Measurements from ENCODE around the gene AFG1L.
"Not testable (repeated sequence)": the region's sequence is repeated elsewhere in the genome, so short reads cannot be mapped to it uniquely, and the experiment has no call there.

The AFG1L gene

DNA sequence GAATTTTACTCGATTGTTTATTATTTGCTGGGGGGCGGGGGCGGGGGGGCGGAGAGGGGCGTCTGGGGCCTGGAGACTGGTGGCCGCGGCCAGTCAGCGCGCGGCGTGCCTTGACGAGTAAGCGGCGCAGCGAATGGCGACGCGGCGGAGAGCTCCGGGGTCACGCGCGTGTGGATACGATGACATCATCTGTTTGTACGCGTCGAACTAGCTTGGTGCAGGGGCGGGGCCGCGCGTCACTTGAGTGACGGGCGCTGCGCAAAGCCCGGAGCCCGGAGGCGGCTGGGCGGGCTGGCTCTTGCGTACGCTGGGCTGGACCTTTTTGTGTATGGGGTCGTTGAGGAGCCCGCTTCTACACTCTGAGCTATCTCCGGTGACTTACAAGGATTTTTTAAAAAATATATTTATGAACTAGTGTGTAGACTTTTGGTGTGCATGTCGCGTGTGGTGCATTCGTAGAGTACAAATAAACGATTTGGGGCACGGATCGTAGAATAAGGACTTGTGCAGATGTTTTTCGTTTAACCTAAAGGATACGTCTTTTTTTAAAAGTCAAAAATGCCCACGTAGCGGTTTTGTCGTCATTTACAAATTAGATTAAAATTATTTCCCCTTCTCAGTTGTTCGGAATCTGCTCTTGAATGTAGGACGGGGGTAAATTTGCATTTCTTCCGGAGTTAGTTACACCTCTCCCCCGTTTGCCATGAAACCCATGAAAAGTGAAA lies 263.7 kb downstream of the AFG1L start:
- peak; percentile 96 for DNase-seq (ENCODE audit: low read depth)

DNA sequence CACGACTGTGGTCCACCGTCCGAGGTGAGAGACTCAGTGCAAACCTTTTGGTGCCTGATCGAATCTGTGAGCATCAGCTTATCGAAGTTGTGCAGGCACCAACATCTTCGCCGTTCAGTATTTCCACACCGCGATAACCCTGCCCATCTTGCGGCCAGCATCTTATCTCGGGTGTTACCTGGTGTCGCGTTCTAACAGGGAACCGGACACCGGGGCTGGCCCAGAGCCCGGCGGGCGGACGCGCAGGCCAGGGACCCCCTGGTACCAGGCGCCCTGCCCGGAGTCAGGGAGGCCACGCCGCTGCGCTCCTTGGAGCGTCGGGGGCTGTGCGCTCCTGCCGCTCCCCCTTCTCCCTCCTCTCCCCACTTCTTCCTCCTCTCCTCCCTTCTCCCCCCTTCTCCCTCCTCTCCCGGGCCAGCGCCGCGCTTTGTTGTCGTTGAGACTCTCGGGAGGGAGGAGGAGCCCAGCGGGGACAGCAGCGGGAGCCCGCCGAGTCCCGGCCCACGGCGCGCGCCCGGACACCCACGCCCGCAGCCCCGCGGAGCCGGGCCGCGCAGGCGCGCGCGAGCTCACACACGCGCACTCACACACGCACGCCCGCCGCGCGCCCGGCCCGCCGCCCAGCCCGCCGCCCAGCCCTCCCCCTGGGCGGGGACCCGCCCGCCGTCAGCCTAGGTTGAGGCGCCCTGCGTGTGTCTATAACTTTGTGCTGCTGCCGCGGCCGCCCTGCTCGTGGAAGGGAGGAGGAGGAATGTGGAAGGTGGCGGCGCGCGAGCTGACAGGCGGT lies 264.4 kb downstream of the AFG1L start:
- DNase-seq (ENCODE audit: low read depth), result peak; percentile 83

DNA sequence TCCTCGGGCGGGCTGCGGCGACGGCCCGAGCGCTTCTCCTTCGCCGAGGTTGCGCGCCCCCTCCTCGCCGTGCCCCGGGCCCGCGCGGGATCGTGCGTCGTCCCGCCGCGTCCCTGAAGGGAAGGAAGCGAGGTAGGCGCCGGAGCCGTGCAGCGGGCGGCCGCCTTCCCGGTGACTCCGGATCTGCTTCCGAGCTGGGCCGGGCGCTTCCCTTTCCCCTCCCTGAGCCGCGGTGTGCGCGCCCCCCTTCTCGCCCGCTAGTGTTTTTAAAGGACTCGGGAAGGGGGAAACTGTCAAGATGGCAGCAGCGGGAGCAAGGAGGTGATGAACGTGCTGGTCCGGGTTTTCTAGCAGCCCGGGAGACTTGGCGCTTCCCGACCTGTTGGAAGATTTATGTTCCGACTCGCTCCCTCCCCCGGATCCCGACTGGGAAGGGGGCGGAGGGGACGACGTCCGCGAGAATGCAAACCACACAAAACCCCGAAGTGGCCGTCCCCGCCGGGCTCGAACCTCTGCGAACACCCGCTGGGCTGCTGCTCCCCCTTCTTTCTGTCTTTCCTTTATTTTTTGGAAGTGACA lies 265.1 kb downstream of the AFG1L start:
- no peak for DNase-seq (ENCODE audit: low read depth)

DNA sequence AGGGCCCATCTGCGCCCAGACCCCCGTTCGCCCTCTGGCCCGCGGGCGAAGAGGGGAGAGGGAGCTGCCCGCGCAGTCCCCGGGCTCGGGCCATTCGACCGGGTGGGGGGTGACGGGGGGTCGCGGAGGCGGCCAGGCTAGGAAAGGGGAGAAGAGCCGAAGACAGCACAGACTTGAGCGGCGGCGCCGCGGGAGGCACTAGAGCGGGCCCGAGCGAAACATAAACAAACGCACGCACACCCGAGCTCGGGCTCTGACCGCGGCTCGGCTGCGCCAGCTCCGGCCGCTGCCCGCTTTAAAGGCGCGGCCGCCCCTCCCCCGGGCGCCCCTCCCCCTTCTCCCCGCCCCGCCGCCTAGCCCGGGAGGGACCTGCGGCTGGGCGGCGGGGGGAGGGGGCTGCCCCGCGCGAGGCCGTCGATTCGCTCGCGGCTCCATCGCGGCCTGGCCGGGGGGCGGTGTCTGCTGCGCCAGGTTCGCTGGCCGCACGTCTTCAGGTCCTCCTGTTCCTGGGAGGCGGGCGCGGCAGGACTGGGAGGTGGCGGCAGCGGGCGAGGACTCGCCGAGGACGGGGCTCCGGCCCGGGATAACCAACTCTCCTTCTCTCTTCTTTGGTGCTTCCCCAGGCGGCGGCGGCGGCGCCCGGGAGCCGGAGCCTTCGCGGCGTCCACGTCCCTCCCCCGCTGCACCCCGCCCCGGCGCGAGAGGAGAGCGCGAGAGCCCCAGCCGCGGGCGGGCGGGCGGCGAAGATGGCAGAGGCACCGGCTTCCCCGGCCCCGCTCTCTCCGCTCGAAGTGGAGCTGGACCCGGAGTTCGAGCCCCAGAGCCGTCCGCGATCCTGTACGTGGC lies 265.8 kb downstream of the AFG1L start, which contains the start of gene FOXO3:
Gene FOXO3, plus strand, starts transcription at position 455 of the 846 bp plus-strand sequence. Its CDS starts 292 bp downstream, at position 747.
- peak; percentile 57 for DNase-seq (ENCODE audit: low read depth)

DNA sequence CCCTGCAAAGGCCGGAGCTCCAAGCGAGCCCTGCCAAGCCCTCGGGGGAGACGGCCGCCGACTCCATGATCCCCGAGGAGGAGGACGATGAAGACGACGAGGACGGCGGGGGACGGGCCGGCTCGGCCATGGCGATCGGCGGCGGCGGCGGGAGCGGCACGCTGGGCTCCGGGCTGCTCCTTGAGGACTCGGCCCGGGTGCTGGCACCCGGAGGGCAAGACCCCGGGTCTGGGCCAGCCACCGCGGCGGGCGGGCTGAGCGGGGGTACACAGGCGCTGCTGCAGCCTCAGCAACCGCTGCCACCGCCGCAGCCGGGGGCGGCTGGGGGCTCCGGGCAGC lies 266.4 kb downstream of the AFG1L start:
- not testable (repeated sequence) for DNase-seq (ENCODE audit: low read depth)

DNA sequence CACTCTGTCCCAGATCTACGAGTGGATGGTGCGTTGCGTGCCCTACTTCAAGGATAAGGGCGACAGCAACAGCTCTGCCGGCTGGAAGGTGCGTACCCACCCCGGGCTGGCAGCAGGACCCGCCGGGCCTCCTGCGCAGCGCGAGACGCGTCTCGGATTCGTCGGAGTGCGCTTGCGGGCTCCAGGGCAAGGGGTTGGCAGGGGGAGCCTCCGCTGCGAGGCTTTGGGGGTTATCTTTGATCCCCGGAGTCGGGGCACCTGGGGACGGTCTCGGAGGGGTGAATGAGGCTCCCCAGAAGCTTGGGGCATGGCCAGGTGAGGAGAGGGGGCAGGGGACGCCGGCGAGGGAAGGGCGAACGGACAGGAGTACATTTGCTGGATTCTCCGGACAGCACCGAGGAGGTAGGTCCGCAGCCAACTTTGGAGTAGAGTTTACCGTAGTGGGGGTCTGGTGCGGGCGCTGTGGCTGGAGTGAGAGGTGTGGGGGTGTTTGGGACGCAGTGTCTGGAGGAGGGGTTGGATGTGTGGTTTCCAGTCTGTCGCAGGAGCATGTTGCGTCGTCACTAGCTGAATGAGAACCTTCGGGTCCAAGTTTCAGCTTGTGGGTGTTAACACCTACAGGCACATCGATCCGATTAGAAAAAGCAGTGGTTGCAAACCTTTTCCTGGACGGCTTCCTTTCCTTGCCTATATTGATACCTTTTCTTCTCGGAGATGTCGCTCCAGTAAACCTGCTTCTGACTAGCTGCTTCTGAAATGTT lies 267.1 kb downstream of the AFG1L start:
- DNase-seq (ENCODE audit: low read depth), result no peak

DNA sequence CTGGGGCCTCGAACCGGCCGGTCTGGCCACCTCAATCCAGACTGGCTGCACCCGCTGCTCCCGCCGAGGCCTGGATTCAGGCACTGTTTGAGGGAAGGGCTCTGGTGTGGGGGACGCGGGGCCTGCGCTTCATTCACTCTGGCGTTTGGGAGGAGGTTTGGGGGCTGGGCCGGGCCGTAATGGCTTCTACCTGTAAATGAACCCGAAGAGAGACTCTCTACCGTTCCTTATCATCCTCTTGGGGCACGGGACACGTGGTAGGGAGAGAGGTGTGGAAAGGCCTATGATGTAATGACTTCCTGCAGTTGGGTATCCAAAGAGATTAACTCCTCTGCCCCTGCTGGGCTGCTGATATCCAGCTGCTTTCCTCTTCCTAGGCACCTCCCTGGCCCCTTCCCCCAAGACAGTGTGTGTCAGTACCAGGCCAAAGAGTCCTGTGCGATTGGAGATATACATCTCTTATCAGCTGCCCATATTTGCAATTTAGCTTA lies 267.7 kb downstream of the AFG1L start:
- no peak for DNase-seq (ENCODE audit: low read depth)

DNA sequence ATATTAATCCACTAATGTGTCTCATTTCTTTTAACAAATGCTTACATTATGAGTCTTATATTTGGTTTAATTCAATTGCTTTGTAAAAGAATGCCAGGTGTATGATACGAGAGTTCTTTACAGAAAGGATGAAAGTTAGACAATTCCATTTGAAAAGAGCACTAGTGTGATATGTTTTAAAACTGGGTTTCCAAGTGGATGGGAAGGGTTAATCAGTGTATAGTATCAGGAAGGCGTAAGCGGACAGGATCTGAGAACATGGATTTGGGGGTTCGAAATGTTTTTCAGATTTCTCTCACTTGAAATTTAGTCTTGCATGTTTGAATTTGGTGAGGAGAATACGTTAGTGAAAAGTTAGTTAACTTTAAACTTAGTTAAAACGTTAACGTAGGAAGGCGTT lies 268.4 kb downstream of the AFG1L start:
- DNase-seq (ENCODE audit: low read depth), result no peak

DNA sequence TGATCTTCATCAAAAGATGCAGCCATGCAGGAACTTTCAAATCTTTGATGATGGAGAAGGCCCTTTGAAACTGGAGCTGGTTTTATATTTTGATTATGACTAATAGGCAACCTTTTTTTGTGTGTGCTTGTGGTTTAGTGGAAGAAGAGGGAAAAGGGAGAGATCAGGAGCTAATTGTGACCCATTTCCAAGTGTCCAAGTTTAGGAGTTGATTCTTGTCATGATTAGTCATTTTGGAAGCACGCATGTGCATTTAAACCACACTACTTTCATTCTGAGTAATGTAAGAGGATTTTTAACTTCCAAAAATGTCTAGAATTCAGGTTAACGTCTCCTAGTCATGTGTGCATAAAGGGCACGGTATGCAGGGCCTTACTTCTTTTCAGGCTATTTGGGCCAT lies 269.3 kb downstream of the AFG1L start:
- no peak for DNase-seq (ENCODE audit: low read depth)

DNA sequence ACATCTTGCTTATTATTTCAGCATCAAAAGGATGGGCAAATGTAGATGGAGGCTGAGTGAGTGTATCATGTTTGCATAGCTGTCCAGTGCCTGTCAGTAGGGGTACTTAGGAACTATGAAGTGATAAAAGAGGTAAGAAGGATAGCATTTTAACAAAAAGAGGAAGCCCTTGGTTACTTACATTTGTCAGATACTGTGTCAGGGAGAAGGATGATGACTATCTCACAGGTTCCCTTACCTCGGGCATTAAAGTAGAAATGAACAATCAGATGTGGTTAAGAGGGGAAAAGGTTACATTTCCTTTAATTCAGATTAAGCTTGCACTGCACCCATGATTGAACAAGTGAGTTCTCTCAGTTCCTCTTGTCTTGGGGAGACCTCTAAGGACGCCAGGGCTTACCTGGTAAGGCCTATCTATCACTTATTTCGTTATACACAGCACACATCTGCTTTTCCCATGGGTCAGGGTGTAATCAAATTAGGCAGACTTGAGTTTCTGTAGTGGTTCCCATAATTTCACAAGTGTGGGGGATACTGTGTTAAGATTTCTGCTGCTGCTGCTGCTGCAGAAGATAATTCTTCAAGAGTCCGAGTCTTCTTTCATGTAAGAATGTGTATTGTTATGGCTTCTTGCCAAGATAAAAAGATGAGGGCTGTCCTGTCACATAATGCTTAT lies 270.4 kb downstream of the AFG1L start:
- no peak for DNase-seq (ENCODE audit: low read depth)

DNA sequence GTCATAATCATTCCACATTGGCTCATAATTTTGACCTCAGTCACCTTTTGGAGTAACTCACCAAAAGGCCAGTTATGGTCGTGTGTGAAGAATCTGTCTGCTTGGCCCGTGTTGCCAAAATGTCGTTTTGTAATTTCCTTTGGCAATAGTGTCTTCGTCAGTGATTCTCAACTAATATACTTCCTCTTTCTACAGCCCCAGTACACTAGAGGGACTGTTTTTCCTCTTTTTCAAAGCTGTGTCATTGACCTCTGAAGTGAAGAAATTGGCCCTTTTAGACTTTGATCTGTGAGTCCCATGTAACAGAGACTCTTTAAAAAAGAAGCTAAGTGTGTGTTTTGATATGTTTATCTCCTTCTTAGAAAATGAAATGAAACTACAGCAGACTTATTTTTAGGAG lies 271.0 kb downstream of the AFG1L start:
- no peak for DNase-seq (ENCODE audit: low read depth)

DNA sequence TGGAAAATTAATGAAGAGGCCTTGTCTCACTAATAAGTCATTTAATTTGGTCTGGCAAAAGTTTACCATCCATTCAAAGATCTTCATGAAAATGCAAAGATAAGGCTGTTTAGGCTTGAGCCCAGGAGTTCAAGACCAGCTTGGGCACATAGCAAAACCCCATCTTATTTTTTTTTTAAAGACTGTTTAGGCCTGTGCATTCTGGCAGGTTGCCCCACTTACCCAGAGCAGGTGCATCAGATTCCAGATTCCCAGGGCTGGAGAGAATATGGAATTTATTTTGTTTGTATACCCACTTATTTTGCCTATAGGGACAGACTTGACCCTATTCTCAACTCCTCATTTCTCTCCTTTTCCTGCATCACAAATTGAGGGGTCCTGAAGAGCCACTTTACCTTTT lies 271.6 kb downstream of the AFG1L start:
- no peak for DNase-seq (ENCODE audit: low read depth)

DNA sequence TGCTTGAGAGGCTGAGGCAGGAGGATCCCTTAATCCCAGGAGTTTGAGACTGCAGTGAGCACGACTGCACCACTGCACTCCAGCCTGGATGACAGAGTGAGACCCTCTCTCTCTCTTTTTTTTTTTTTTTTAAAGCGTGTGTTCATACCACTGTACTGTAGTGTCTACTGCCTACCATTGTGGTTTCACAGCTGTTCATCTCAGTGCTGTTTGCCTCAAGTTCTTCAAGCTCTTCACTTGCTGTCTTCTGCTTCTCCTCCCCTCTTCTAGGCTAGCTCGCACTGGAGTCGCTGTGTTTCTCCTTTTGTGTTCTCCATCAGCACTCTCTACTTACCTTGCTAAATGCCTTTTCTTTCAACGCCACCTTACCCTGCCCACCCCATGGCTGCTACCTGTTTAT lies 273.2 kb downstream of the AFG1L start:
- no peak for DNase-seq (ENCODE audit: low read depth)

DNA sequence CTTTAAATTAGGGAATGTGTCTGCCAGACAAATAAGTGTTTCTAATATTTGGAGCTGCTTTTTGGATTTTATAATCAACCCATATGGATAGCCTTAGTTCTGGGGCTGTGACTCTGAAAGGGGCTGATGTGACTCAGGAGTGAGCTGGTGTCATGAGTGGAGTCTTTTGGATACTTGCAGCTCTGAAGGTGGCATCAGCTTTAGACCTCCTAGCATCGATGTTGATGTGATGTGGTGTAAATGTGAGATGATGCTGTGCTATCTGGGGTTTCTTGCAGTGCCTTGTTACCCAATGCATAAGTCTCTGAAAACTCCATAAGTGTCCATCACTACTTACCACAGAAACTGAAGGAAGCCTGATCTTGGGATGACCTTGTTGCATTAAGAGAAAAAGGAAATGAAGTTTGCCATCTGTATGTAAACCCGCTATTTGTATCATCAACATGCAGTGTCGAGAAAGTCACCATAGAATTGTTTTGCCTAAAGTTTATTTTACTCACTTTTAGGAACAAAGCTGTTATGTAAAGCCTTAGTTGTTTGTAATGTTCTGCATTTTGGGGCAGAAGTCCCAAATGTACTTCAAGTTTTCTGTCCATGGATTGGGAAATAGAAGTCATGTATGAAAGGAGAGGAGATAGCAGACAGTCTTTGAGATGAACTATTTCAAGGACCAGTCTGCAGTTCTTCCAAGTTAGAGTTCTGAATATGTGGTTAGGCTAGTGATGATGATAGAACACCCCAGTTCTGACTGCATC lies 273.9 kb downstream of the AFG1L start:
- no peak for DNase-seq (ENCODE audit: low read depth)

DNA sequence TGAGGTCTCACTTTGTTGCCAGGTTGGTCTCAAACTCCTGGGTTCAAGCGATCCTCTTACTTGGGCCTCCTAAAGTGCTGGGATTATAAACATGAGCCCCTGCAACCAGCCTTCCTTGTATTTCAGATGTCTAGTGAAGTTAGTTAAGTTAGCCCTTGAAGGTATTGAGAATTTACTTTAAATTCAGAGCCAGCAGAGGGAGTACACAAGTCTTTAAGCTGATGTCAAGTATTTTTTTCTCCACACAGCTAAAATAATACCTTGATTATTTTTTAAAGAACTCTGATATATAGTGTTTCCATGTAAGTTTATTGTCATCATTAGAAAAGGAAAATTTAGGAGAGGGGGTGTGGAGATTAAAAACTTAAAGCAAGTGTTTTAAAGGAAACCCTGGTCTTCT lies 275.7 kb downstream of the AFG1L start:
- no peak for DNase-seq (ENCODE audit: low read depth)

DNA sequence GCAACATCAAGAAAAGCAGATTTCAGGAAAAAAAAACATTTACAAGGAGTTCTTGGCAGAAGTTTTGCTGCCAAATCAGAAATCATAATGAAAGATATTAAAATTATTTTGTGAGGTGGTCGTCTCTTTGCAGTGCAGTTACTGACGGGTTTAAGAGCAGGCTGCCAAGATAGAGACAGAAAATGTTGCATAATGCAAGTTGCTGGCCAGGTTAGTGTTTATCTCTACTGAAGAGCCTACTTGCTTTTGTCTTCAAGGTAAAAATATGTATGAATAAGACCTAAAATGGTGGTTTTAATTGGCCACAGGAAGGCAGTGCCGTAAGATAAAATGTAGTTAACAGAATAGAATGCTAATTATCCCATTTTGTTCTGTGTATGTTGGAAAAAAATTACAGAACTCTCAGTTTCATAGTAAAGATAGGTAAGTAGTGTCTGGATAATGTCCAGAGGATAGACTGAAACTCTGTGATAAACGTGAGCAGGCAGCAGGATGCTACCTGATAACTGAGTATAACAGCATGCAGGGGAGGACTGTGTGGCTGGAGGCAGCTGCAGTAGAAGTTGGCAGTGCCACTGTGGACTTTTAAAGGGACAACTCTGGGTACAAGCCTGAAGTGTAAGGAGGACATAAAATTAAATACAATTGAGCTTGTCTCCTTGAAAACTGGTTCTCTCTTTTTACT lies 279.7 kb downstream of the AFG1L start:
- DNase-seq (ENCODE audit: low read depth), result no peak

All from activated T-helper 1 cell treated with Interleukin-2 at 50 U/mL for 16 hours (primary cell).